PC-3 (cell line): ENCODE results near the gene DPH5. TPM values are rescaled to one million over a fixed set of nuclear protein-coding genes. Genes with fewer than 3 reads are reported as not detected.

Source experiments
- ATAC-seq: fragments of 200-7000 bp; cut with Tn5 transposase; 2 replicates; pipeline ENCODE4 v1.9.1; 2020; ENCODE audit warnings: mild to moderate bottlenecking, moderate library complexity
- BruUV-seq: library from RNA; stranded (reverse); fragments of 400-500 nt; replicated peaks from 2 replicates; lab custom pipeline; 2021; lab: Mats Ljungman, UMichigan
- CTCF ChIA-PET: fragments of 300-600 bp; sonication (Branson Sonifier 250); formaldehyde crosslinking; loops from one replicate; lab custom pipeline; 2022; ENCODE audit warnings: antibody characterized with exemption; lab: Charles Lee
- POLR2A ChIA-PET: fragments of 300-600 bp; sonication (Branson Sonifier 250); formaldehyde crosslinking; loops from one replicate; lab custom pipeline; 2022; ENCODE audit warnings: antibody characterized with exemption; ENCODE audit not compliant: unreplicated experiment; lab: Charles Lee
- DNase-seq: peaks from one replicate; pipeline ENCODE4 v3.0.0-alpha.2; 2015
- H2AFZ ChIP-seq: fragments of 300-600 bp; sonication (generic); 2 replicates; pipeline ENCODE4 v1.6.0; 2016; ENCODE audit warnings: antibody characterized with exemption, low read length
- H3F3A ChIP-seq: fragments of 300-600 bp; sonication (generic); one replicate; pipeline ENCODE4 v1.6.0; 2017; ENCODE audit warnings: antibody characterized with exemption, low read length, control low read depth, mild to moderate bottlenecking; ENCODE audit not compliant: unreplicated experiment
- H3K27ac ChIP-seq: fragments of 300-600 bp; sonication (generic); 2 replicates; pipeline ENCODE4 v1.5.1; 2016; ENCODE audit warnings: mild to moderate bottlenecking, low read length
- H3K27me3 ChIP-seq: fragments of 300-600 bp; sonication (generic); 2 replicates; pipeline ENCODE4 v1.6.1; 2016; ENCODE audit warnings: low read length, mixed read lengths
- H3K36me3 ChIP-seq: fragments of 300-600 bp; sonication (generic); 2 replicates; pipeline ENCODE4 v1.6.1; 2016; ENCODE audit warnings: low read depth, mixed run types, low read length, mixed read lengths
- H3K4me1 ChIP-seq: fragments of 300-600 bp; sonication (generic); 2 replicates; pipeline ENCODE4 v1.5.1; 2016; ENCODE audit warnings: low read length; ENCODE audit not compliant: insufficient read depth
- H3K4me2 ChIP-seq: fragments of 300-600 bp; sonication (generic); 2 replicates; pipeline ENCODE4 v1.6.0; 2016; ENCODE audit warnings: low read length
- H3K4me3 ChIP-seq: fragments of 300-600 bp; sonication (generic); 2 replicates; pipeline ENCODE4 v1.5.1; 2016; ENCODE audit warnings: mild to moderate bottlenecking, low read length, mixed read lengths
- H3K79me2 ChIP-seq: fragments of 300-600 bp; sonication (generic); 2 replicates; pipeline ENCODE4 v1.6.1; 2017; ENCODE audit warnings: low read length, mixed read lengths
- H3K9ac ChIP-seq: fragments of 300-600 bp; sonication (generic); 2 replicates; pipeline ENCODE4 v1.6.0; 2016; ENCODE audit warnings: mild to moderate bottlenecking, low read length
- H3K9me2 ChIP-seq: fragments of 300-600 bp; sonication (generic); replicated peaks from 2 replicates; pipeline ENCODE4 v1.6.1; 2016; ENCODE audit warnings: mixed run types, low read length, mixed read lengths
- H3K9me3 ChIP-seq: fragments of 300-600 bp; sonication (generic); 2 replicates; pipeline ENCODE4 v1.6.1; 2016; ENCODE audit warnings: low read length, mixed read lengths
- H4K20me1 ChIP-seq: fragments of 300-600 bp; sonication (generic); 2 replicates; pipeline ENCODE4 v1.6.1; 2016; ENCODE audit warnings: low read length, mixed read lengths
- CTCF ChIP-seq: fragments of 300-600 bp; sonication (generic); conservative IDR thresholded peaks from 2 replicates; pipeline ENCODE4 v1.5.1; 2017; ENCODE audit warnings: antibody characterized with exemption, low read depth, mild to moderate bottlenecking, low read length
- EZH2 ChIP-seq: fragments of 300-600 bp; sonication (generic); IDR thresholded peaks from one replicate; pipeline ENCODE4 v1.6.1; 2017; ENCODE audit warnings: antibody characterized with exemption, mild to moderate bottlenecking, low read length; ENCODE audit not compliant: unreplicated experiment
- EZH2phosphoT487 ChIP-seq: fragments of 300-600 bp; sonication (generic); IDR thresholded peaks from 2 replicates; pipeline ENCODE4 v1.6.1; 2018; ENCODE audit warnings: mild to moderate bottlenecking, antibody characterized with exemption, low read length, borderline replicate concordance
- intact Hi-C: fragments of 100-400 bp; cut with micrococcal nuclease; formaldehyde crosslinking; loops from 2 replicates; pipeline ENCODE4 v1.9.0; 2023
- total RNA-seq: library from RNA; depleted of rRNA; stranded (reverse); fragments of >200 nt; gene quantifications from 2 replicates; pipeline ENCODE4 v1.2.3, GENCODE V29; 2014

The DPH5 gene
- total RNA-seq, 1 experiment from 2014 or later, result 24.9 TPM

GRCh38 chr1:100959502-100960060 lies 66.0 kb downstream of the DPH5 start:
- intact Hi-C loops, result no loop called here
- Histone ChIP-seq H3K9me2 (no peaks in the 10 kb centered on the region), H3K4me3 (no peak overlapping the region), H3K9ac (no peak overlapping the region), H4K20me1 (peaks cover 5% of the 10 kb centered on the region; the same call in 1 of the 2 replicates), H2AFZ (no peak overlapping the region), H3K79me2 (0 out of 2 replicates have a peak, but pooled peaks cover 3% of the 10 kb centered on the region), H3K27ac (no peak overlapping the region), H3K36me3 (peaks cover 12% of the 10 kb centered on the region; the same call in 1 of the 2 replicates), H3F3A (peaks cover 9% of the 10 kb centered on the region), H3K4me2 (no peak overlapping the region), H3K4me1 (peaks cover 11% of the 10 kb centered on the region), H3K27me3 (no peaks in the 10 kb centered on the region), H3K9me3 (no peaks in the 10 kb centered on the region)
- no TSS peak for BruUV-seq
- TF ChIP-seq CTCF, result no peak
- no peak for TF ChIP-seq EZH2phosphoT487
- TF ChIP-seq EZH2, result no peak
- peak; percentile 37; the same call in 1 of the 2 replicates for ATAC-seq
- peak; percentile 22 for DNase-seq
- POLR2A ChIA-PET, result no interaction called here
- CTCF ChIA-PET, result no interaction called here

DNA sequence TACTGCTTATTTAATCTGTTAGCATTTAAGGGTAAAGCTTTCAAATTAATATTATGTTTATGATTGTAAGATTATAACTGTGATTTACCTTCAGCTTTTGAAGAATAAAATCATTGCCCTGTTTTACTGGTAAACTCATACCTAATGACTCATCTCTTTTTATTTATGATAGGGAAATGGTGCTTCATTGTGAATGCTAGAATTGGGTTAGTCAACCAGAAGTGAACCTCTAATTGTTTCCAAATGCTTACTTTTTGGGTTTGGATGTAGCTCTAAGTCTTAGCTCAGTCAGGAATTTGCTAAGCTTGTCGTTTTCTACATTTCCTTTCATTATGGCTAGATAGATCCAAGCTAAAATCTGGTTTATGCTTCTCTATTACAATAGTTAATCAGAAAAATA lies 70.3 kb downstream of the DPH5 start:
- ChIA-PET POLR2A (no interaction called here), CTCF (no interaction called here)
- DNase-seq (peak; percentile 66), ATAC-seq (peak; percentile 81)
- no peak overlapping the region for H2AFZ ChIP-seq
- peak overlapping the region; percentile 29; the same call in 1 of the 2 replicates for H3K4me2 ChIP-seq
- no peak overlapping the region for H3K4me3 ChIP-seq
- TF ChIP-seq EZH2 (no peak), CTCF (no peak), EZH2phosphoT487 (no peak)
- peaks cover 8% of the 10 kb centered on the region; the same call in 1 of the 2 replicates for H4K20me1 ChIP-seq
- peak overlapping the region; percentile 20 for H3K27ac ChIP-seq
- H3K9me3 ChIP-seq, result no peaks in the 10 kb centered on the region
- intact Hi-C loops, result loop anchor here (1.0 kb wide), 1 partner anchor 333 kb away; no protein-coding TSS in a partner anchor
- H3K27me3 ChIP-seq, result no peaks in the 10 kb centered on the region
- peaks cover 9% of the 10 kb centered on the region for H3F3A ChIP-seq
- BruUV-seq, result no TSS peak
- H3K9ac ChIP-seq, result no peak overlapping the region
- H3K9me2 ChIP-seq, result no peaks in the 10 kb centered on the region
- H3K79me2 ChIP-seq, result 0 out of 2 replicates have a peak, but pooled peaks cover 3% of the 10 kb centered on the region
- peaks cover 11% of the 10 kb centered on the region for H3K4me1 ChIP-seq
- H3K36me3 ChIP-seq, result peaks cover 17% of the 10 kb centered on the region
